NCI-H1436 (cell line): Measurements from ENCODE around the gene TAF1L.

Experiments used
- DNase-seq: peaks from one replicate; lab custom pipeline; 2025; lab: John Stamatoyannopoulos, UW

TAF1L gene

GRCh38 chr9:32590898-32591297, 44.6 kb downstream of the TAF1L start:
- DNase-seq: no peak

DNA sequence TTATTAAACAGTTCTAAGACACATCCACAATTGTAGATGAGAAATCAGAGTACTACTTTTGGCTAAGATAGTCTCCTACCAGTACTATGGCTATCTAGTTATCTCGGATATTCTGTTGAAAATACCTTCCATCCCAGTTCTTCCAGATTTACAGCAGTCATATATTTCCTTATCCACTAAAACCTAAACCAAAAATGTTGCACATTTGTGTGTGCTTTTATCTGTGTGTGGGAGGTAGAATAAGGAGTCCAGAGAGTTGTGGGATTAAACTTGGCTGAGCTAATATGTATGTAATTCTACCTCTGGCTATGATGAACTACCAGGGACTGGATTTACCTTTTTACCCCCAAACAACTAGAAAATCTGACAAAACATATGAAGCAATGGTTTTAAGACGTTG, 45.0 kb downstream of the TAF1L start:
- no peak for DNase-seq

- DNase-seq: no peak
These were observed 46.3 kb downstream of the TAF1L start for GRCh38 chr9:32589083-32589723.

- DNase-seq: no peak
These were observed 47.6 kb downstream of the TAF1L start for GRCh38 chr9:32587901-32588300.

DNA sequence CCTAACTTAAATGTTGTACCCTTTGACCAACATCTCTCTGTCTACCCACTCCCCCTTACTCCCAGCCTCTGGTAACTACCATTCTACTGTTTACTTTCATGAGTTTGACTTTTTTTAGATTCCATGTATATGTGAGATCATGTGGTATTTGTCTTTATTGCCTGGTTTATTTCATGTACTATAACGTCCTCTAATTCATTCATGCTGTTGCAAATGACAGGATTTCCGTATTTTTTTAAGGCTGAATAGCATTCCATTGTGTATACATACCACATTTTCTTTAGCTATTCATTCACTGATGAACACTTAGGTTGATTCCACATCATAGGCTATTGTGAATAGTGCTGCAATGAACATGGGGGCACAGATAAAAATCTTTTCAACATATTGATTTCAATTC, 50.7 kb downstream of the TAF1L start:
- DNase-seq: no peak

DNA sequence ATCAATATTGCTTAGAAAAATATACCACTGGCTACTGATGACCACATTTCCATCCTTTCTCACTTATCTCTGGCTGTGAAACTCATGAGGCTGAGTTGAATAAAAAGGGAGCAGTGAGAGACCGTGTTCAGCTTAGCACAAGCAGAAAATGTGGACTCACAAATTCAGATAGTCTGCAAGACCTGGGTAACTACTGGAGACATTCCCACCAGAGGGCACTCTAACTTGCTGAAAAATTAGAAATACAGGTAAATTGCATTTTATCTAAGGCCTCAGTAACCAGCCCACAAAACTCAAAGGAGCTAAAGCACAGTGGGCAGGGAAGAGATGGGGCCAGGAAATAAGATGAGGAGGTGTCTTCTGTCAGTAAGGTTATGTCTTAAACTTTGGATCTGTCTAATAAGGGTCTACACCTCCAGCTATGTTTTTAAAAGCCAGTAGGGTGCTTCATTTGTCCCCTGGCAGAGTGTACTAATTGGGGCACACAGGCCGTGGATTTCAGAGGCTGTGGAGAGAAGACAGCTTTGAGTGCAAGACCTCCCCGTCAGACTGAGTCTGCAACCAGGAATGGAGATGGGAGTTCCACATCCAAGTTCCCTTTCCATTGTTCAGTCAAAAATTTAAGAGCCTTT, 53.8 kb downstream of the TAF1L start:
- peak; percentile 40 for DNase-seq

GRCh38 chr9:32580631-32581300, 54.7 kb downstream of the TAF1L start:
- no peak for DNase-seq

DNA sequence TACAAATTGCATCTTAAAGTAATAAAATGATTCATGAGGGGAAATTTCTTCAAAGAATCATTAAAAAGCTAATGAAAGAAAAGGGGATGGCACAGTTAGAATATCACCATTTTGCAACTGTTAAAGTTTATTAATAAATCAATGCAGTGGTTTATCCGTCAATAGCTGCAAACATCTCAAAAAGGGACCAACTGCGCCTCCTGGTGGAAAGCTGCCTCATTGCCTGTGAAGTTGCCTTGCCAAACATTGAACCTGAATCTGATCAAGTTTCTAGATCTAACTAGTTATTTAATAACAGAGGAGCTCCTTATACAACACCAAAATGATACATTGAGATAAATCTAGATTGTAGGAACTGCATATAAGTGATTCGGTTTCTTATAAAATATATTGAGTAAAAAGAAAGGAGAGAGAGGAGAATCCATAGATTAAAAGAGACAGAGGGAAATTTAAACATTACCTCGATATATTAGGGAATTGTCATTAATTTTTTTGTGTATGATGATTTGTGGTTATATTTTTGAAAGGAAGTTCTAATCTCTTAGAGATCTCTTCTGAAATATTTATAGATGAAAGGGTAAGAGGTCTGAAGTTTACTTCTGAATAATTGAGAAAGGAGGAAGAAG, 55.6 kb downstream of the TAF1L start:
- peak; percentile 51 for DNase-seq
